Right ventricle myocardium superior (tissue), 1 donor: ENCODE results near the gene LYPD3. TPM values are rescaled to one million over a fixed set of nuclear protein-coding genes. Genes with fewer than 3 reads are reported as not detected.

Experiments used
- ATAC-seq: fragments of 200-7000 bp; cut with Tn5 transposase; one replicate; pipeline ENCODE4 v1.9.1; 2020; ENCODE audit warnings: mild to moderate bottlenecking; ENCODE audit not compliant: poor library complexity
- DNase-seq: peaks from one replicate; pipeline ENCODE4 v3.0.0-alpha.2; 2020
- intact Hi-C: fragments of 100-400 bp; cut with DNase I; formaldehyde crosslinking; loops from one replicate; pipeline ENCODE4 v1.11.2; 2022
- total RNA-seq: library from RNA; stranded (reverse); fragmentation: NEBNext Ultra II Directional; extraction: Animal tissue kit (Norgen Biotek cat#: 25700); gene quantifications from one replicate; pipeline ENCODE4 v1.2.1, GENCODE V29; 2021
- donor health status: DM: no; HTN: yes; CAD: no; lungs with severe emphysema.

The LYPD3 gene
- total RNA-seq, 1 donor from 2014 or later = 0.16 TPM

- intact Hi-C loops = no loop called here
- ATAC-seq = no peak
These were observed 1.9 kb upstream of the LYPD3 start for GRCh38 chr19:43467276-43467675.

GRCh38 chr19:43466793-43467192, 1.4 kb upstream of the LYPD3 start:
- ATAC-seq (no peak), DNase-seq (no peak)
- intact Hi-C loops = no loop called here

More at GRCh38 chr19:43467276-43467675, 1.9 kb upstream of the LYPD3 start:
- DNase-seq = no peak

GRCh38 chr19:43464134-43464775, 1.2 kb downstream of the LYPD3 start:
- intact Hi-C loops = loop anchor here (5.0 kb wide), 1 partner anchor 38 kb away; the partner anchor contains the start of gene PHLDB3
- ATAC-seq = peak; percentile 76
- DNase-seq = peak; percentile 89

GRCh38 chr19:43463381-43464133, 1.9 kb downstream of the LYPD3 start:
- ATAC-seq (peak; percentile 97), DNase-seq (peak; percentile 98)
- intact Hi-C loops = loop anchor here (5.0 kb wide), 1 partner anchor 39 kb away; the partner anchor contains the start of gene PHLDB3

GRCh38 chr19:43462785-43463380, 2.5 kb downstream of the LYPD3 start:
- intact Hi-C loops = loop anchor here (5.0 kb wide), 1 partner anchor 39 kb away; the partner anchor contains the start of gene PHLDB3
- ATAC-seq = no peak
- no peak for DNase-seq

- no peak for DNase-seq
- no peak for ATAC-seq
- intact Hi-C loops = loop anchor here (5.0 kb wide), 1 partner anchor 40 kb away; the partner anchor contains the start of gene PHLDB3
These were observed 3.0 kb downstream of the LYPD3 start for GRCh38 chr19:43462383-43462782.

- ATAC-seq (no peak), DNase-seq (no peak)
- intact Hi-C loops = loop anchor here (5.0 kb wide), 1 partner anchor 41 kb away; the partner anchor contains the start of gene PHLDB3
These were observed 4.1 kb downstream of the LYPD3 start for GRCh38 chr19:43461303-43461702.

GRCh38 chr19:43460362-43461016, 4.9 kb downstream of the LYPD3 start:
- ATAC-seq = no peak
- DNase-seq = no peak
- intact Hi-C loops = loop anchor here (5.0 kb wide), 1 partner anchor 42 kb away; the partner anchor contains the start of gene PHLDB3

GRCh38 chr19:43457809-43458208, 7.6 kb downstream of the LYPD3 start:
- intact Hi-C loops = no loop called here
- ATAC-seq (no peak), DNase-seq (no peak)

- DNase-seq (no peak), ATAC-seq (no peak)
- intact Hi-C loops = no loop called here
These were observed 9.9 kb downstream of the LYPD3 start for GRCh38 chr19:43455321-43456113.

- DNase-seq = no peak
- no peak for ATAC-seq
- intact Hi-C loops = no loop called here
These were observed 11.4 kb downstream of the LYPD3 start for GRCh38 chr19:43454031-43454430.

GRCh38 chr19:43452582-43452981, 12.8 kb downstream of the LYPD3 start:
- ATAC-seq (no peak), DNase-seq (no peak)
- intact Hi-C loops = no loop called here

- DNase-seq (no peak), ATAC-seq (no peak)
- intact Hi-C loops = no loop called here
These were observed 14.8 kb downstream of the LYPD3 start for GRCh38 chr19:43450545-43450997.

- intact Hi-C loops = loop anchor here (2.0 to 10.0 kb wide), 2 partner anchors 71 to 207 kb away; no protein-coding TSS in a partner anchor
- DNase-seq = no peak
- ATAC-seq = no peak
These were observed 17.8 kb downstream of the LYPD3 start for GRCh38 chr19:43447655-43448054.

GRCh38 chr19:43446746-43447489, 18.5 kb downstream of the LYPD3 start:
- ATAC-seq (peak; percentile 93), DNase-seq (peak; percentile 85)
- intact Hi-C loops = loop anchor here (2.0 to 10.0 kb wide), 2 partner anchors 72 to 208 kb away; no protein-coding TSS in a partner anchor

GRCh38 chr19:43445426-43445825, 20.0 kb downstream of the LYPD3 start:
- ATAC-seq = no peak
- DNase-seq = no peak
- intact Hi-C loops = loop anchor here (10.0 kb wide), 1 partner anchor 209 kb away; no protein-coding TSS in a partner anchor
